Thyroid gland (tissue), 4 donors: Measurements from ENCODE around the gene ZDHHC12.

Source experiments
- CTCF ChIP-seq, 6 experiments: fragments of 200-600 bp in 3 of 6; fragments of 450-650 bp in 3 of 6; sonication (generic) in 3 of 6; IDR thresholded peaks; one replicate each; pipeline ENCODE4 v1.5.1; 2016 to 2019; ENCODE audit warnings: antibody characterized with exemption in 6 of 6, mild to moderate bottlenecking in 2 of 6, inconsistent platforms in 1 of 6, moderate library complexity in 1 of 6
- POLR2A ChIP-seq, 2 donors: fragments of 450-650 bp; IDR thresholded peaks; one replicate each; pipeline ENCODE4 v1.6.1; 2017; ENCODE audit warnings: antibody characterized with exemption in 2 of 2, mild to moderate bottlenecking in 2 of 2, moderate library complexity in 1 of 2

GRCh38 chr9:128729302-128729701, 5.4 kb upstream of the ZDHHC12 start:
- TF ChIP-seq CTCF (IDR thresholded peaks at IDR 0.05) (no peak), POLR2A (IDR thresholded peaks at IDR 0.05) (no peak)
